ENCODE data around the gene MAL.
"Not testable (repeated sequence)": the region's sequence is repeated elsewhere in the genome, so short reads cannot be mapped to it uniquely, and the experiment has no call there.

The MAL gene

DNA sequence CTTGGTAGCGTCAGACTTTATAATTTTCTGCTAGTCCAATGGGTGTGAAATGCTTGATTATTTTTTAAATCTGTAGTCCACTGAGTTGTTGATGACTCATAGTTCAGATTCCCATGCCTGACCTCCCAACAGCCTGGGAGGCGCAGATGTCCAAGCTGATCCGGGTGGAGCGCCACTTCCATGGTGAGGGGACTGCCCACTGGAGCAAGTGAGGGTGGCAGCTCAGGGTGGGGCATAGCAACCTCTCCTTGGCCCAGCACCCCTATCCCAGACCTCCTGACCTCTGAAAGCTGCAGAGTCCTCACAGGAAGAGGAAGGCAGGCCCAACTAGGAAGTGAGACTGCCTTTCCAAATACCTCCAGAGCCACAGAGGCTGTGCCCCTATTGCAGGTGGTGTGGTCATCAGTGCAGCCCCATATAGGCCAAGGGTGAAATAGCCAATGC is 4.4 kb downstream of the MAL start:
- Histone ChIP-seq H3K9ac (ENCODE audit: low read depth, low read length) (no peak overlapping the region), H3K4me1 (ENCODE audit: control insufficient read depth, insufficient read depth, low read length) (peaks cover 3% of the 10 kb centered on the region), H3K4me3 (ENCODE audit: low read depth, low read length) (no peak overlapping the region), H3K27me3 (ENCODE audit: control insufficient read depth, insufficient read depth, low read length) (peaks cover 56% of the 10 kb centered on the region), H3K9me3 (ENCODE audit: control insufficient read depth, insufficient read depth, low read length) (no peaks in the 10 kb centered on the region), H3K36me3 (ENCODE audit: control insufficient read depth, insufficient read depth, low read length) (no peaks in the 10 kb centered on the region)

DNA sequence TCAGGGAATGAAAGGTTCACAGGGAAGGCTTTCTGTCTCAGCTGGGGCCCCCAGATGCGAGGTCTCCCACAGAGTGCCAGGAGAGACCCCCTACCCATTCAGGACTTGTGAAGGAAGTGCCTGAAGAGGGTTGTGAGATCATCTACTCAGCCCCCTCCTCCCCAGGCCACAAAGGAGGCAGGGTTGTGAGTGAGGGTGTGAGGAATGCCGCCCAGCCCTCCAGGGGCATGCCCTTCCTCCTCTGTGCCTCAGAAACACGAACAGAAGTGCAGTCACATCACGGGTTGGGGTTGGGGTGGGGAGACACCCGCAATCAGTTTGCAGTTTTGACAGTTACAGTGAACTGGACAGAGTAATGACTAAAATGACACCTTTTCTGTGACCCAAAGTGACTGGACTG is 5.0 kb downstream of the MAL start:
- Histone ChIP-seq H3K9me3 (ENCODE audit: control insufficient read depth, insufficient read depth, low read length) (no peaks in the 10 kb centered on the region), H3K4me1 (ENCODE audit: control insufficient read depth, insufficient read depth, low read length) (peaks cover 3% of the 10 kb centered on the region), H3K36me3 (ENCODE audit: control insufficient read depth, insufficient read depth, low read length) (no peaks in the 10 kb centered on the region), H3K27me3 (ENCODE audit: control insufficient read depth, insufficient read depth, low read length) (peaks cover 51% of the 10 kb centered on the region), H3K9ac (ENCODE audit: low read depth, low read length) (no peak overlapping the region), H3K4me3 (ENCODE audit: low read depth, low read length) (no peak overlapping the region)

DNA sequence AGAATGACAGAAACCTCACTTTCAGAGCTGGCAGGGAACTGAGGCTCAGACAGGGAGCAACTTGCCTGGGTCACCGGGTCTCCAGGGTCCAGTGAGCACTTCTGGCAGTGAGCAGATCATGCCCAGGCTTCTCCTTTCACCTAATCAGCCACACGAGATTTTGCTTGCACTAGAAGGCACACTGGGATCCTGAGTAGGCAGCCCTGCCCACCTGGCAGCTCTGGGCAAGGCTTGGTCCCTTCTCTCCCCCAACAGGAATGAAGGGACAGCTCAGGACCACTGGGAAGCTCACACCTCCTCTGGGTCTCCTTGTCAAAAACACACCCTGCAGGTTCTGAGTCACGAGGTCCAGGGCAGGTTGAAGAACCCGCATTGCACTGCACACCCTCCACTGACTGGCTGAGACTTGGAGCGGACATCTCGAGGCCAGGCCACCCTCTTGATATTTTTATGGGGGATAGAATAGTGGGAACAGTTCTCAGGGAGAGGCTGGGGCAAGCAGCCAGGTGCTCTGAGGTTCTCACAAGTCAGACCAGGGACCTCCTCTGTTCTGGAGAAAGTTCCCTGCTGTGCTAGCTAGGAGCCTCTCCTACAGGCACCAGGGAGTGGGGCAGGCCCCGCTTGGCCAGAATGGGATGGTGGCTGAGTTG is 5.7 kb downstream of the MAL start:
- H3K27me3 ChIP-seq (ENCODE audit: control insufficient read depth, insufficient read depth, low read length): peaks cover 45% of the 10 kb centered on the region
- H3K4me1 ChIP-seq (ENCODE audit: control insufficient read depth, insufficient read depth, low read length): peaks cover 3% of the 10 kb centered on the region
- H3K36me3 ChIP-seq (ENCODE audit: control insufficient read depth, insufficient read depth, low read length): no peaks in the 10 kb centered on the region
- H3K4me3 ChIP-seq (ENCODE audit: low read depth, low read length): no peak overlapping the region
- no peak overlapping the region for H3K9ac ChIP-seq (ENCODE audit: low read depth, low read length)
- H3K9me3 ChIP-seq (ENCODE audit: control insufficient read depth, insufficient read depth, low read length): no peaks in the 10 kb centered on the region

DNA sequence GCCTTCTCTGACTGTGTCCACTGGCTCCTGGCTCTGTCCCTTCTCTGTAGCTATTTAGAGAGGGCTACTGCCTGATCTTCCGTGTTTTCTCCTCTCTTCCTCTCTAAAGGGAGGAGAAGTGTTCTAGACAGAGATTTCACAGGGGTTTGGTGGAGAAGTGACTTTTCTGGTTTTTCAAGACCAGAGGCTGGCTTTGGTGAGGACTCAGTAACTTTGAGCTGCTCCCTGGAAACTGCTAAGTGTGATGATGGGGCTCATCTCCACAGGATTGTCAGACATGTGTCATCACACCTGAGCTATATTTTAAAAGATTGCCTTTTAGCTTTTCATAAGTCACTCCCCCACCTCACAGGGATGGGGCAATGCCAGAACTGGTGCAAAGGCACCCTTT is 6.2 kb downstream of the MAL start:
- peaks cover 40% of the 10 kb centered on the region for H3K27me3 ChIP-seq (ENCODE audit: control insufficient read depth, insufficient read depth, low read length)

DNA sequence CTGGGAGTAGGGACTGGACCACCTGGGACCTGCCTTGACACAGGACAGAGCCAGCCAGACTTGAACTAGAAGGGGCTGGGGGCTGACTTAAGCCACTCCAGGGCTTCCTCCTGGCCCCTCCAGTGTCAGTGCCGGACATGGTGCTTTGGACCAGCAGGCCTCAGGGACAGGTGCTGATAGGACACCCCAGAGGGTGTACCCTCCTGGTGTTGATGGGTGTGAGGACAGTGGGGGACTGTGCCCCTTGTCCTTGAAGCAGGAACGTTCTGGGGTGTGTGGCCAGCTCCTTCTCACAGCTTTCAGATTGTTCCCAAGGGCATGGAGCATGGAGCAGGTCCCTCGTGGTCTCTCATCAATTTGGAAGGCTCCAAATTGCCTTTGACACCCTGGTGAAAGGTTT is 6.8 kb downstream of the MAL start:
- Histone ChIP-seq H3K27me3 (ENCODE audit: control insufficient read depth, insufficient read depth, low read length) (peaks cover 34% of the 10 kb centered on the region), H3K4me1 (ENCODE audit: control insufficient read depth, insufficient read depth, low read length) (peaks cover 3% of the 10 kb centered on the region), H3K9me3 (ENCODE audit: control insufficient read depth, insufficient read depth, low read length) (no peaks in the 10 kb centered on the region), H3K9ac (ENCODE audit: low read depth, low read length) (no peak overlapping the region), H3K36me3 (ENCODE audit: control insufficient read depth, insufficient read depth, low read length) (no peaks in the 10 kb centered on the region), H3K4me3 (ENCODE audit: low read depth, low read length) (no peak overlapping the region)

More for the DNA sequence above, 6.2 kb downstream of the MAL start:
- H3K36me3 ChIP-seq (ENCODE audit: control insufficient read depth, insufficient read depth, low read length): no peaks in the 10 kb centered on the region
- H3K4me3 ChIP-seq (ENCODE audit: low read depth, low read length): no peak overlapping the region
- no peak overlapping the region for H3K9ac ChIP-seq (ENCODE audit: low read depth, low read length)
- no peaks in the 10 kb centered on the region for H3K9me3 ChIP-seq (ENCODE audit: control insufficient read depth, insufficient read depth, low read length)
- H3K4me1 ChIP-seq (ENCODE audit: control insufficient read depth, insufficient read depth, low read length): peaks cover 3% of the 10 kb centered on the region

DNA sequence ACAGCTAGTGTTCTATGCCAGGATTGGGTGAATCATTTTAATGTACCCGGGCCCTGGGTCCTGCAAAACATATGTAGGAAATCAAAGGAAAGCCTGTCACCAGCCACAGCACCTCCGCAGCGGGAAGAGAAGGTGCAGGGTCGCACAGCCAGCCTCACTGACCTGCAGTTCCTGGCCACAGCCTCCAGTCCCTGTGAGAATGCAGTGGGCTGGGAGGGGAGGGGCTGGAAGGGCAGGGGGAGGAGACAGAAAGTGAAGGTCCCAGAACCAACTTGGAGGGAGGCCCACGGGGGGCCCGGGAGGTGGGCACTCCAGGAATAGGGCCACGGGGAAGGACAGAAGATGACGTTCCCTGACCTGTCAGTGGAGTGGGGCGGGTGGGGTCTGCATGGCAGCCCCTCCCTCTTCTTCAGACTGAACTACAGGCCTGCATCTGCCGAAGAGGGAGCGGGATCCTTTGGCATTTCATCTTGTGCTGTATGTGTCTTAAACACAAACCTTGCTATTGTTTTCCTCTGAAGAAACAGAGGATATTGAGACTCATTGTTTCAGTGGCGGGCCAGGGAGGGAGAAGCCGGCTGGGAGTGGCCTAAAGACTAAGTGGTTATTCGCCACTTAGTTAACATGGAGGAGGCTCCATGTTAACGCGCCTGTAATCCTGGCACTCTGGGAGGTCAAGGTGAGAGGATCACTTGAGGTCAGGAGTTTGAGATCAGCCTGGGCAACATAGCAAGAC is 7.5 kb downstream of the MAL start:
- Histone ChIP-seq H3K36me3 (ENCODE audit: control insufficient read depth, insufficient read depth, low read length) (no peaks in the 10 kb centered on the region), H3K27me3 (ENCODE audit: control insufficient read depth, insufficient read depth, low read length) (peaks cover 27% of the 10 kb centered on the region)

DNA sequence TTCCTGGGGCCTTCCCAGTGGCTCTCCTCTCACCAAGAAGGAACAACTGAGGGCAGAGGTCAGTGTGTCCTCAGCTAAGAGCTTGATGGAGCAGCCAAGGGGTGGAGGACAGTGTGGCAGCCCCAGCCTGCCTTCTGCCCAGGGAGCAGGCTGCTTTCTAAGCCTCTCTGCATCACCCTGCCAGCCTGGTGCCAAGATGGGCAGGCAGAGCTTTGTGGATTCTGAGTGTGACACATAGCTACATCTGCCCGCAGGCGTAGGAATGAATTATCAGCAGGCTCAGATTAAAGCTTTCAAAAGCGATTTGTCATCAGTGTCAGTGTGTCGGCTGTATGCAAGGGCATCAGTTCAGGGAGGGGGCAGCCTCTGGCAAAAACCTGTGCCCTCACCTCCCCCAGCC is 8.7 kb downstream of the MAL start:
- Histone ChIP-seq H3K9me3 (ENCODE audit: control insufficient read depth, insufficient read depth, low read length) (no peaks in the 10 kb centered on the region), H3K36me3 (ENCODE audit: control insufficient read depth, insufficient read depth, low read length) (no peaks in the 10 kb centered on the region), H3K27me3 (ENCODE audit: control insufficient read depth, insufficient read depth, low read length) (peaks cover 16% of the 10 kb centered on the region), H3K9ac (ENCODE audit: low read depth, low read length) (no peak overlapping the region), H3K4me1 (ENCODE audit: control insufficient read depth, insufficient read depth, low read length) (peaks cover 3% of the 10 kb centered on the region), H3K4me3 (ENCODE audit: low read depth, low read length) (no peak overlapping the region)

More for the DNA sequence above, 7.5 kb downstream of the MAL start:
- no peaks in the 10 kb centered on the region for H3K9me3 ChIP-seq (ENCODE audit: control insufficient read depth, insufficient read depth, low read length)
- no peak overlapping the region for H3K4me3 ChIP-seq (ENCODE audit: low read depth, low read length)
- peaks cover 3% of the 10 kb centered on the region for H3K4me1 ChIP-seq (ENCODE audit: control insufficient read depth, insufficient read depth, low read length)
- no peak overlapping the region for H3K9ac ChIP-seq (ENCODE audit: low read depth, low read length)

DNA sequence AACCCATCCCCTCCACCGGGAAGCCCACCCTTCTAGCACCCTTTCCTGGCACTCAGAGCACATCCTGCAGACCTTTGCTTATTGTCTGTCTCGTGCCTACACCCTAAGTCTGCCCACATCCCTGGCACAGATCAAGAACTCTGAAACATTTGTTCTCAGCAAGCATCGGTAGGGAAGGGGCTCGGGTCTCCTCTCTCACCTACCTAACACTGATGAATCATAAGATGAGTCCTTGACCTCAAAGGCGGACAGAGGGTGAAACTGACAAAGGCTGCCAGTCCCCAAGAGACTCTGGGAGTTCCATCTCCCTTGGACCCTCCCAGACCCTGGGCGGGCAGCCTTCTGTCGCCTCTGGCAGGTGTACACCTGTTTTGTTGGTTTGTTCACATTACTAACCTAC is 9.3 kb downstream of the MAL start:
- H3K27me3 ChIP-seq (ENCODE audit: control insufficient read depth, insufficient read depth, low read length): peaks cover 10% of the 10 kb centered on the region
- H3K9me3 ChIP-seq (ENCODE audit: control insufficient read depth, insufficient read depth, low read length): no peaks in the 10 kb centered on the region
- no peak overlapping the region for H3K9ac ChIP-seq (ENCODE audit: low read depth, low read length)
- H3K4me3 ChIP-seq (ENCODE audit: low read depth, low read length): no peak overlapping the region
- no peaks in the 10 kb centered on the region for H3K36me3 ChIP-seq (ENCODE audit: control insufficient read depth, insufficient read depth, low read length)
- H3K4me1 ChIP-seq (ENCODE audit: control insufficient read depth, insufficient read depth, low read length): peaks cover 3% of the 10 kb centered on the region

DNA sequence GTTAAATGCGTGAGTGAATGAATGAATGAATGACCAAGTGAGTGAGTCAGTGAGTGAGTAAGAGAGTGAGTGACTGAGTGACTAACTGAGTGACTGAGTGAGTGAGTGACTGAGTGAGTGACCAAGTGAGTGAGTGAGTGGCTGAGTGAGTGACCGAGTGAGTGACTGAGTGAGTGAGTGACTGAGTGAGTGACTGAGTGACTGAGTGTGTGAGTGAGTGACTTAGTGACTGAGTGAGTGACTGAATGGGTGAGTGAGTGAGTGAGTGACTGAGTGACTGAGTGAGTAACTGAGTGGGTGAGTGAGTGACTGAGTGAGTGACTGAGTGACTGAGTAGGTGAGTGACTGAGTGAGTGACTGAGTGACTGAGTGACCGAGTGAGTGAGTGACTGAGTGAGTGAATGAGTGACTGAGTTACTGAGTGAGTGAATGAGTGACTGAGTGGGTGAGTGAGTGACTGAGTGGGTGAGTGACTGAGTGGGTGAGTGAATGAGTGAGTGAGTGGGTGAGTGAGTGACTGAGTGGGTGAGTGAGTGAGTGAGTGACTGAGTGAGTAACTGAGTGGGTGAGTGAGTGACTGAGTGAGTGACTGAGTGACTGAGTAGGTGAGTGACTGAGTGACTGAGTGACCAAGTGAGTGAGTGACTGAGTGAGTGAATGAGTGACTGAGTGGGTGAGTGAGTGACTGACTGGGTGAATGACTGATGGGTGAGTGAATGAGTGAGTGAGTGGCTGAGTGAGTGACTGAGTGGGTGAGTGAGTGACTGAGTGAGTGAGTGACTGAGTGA is 11.3 kb downstream of the MAL start:
- peaks cover 6% of the 10 kb centered on the region for H3K27me3 ChIP-seq (ENCODE audit: control insufficient read depth, insufficient read depth, low read length)
- no peak overlapping the region for H3K9ac ChIP-seq (ENCODE audit: low read depth, low read length)
- H3K36me3 ChIP-seq (ENCODE audit: control insufficient read depth, insufficient read depth, low read length): no peaks in the 10 kb centered on the region
- no peaks in the 10 kb centered on the region for H3K9me3 ChIP-seq (ENCODE audit: control insufficient read depth, insufficient read depth, low read length)
- H3K4me1 ChIP-seq (ENCODE audit: control insufficient read depth, insufficient read depth, low read length): no peaks in the 10 kb centered on the region
- no peak overlapping the region for H3K4me3 ChIP-seq (ENCODE audit: low read depth, low read length)

DNA sequence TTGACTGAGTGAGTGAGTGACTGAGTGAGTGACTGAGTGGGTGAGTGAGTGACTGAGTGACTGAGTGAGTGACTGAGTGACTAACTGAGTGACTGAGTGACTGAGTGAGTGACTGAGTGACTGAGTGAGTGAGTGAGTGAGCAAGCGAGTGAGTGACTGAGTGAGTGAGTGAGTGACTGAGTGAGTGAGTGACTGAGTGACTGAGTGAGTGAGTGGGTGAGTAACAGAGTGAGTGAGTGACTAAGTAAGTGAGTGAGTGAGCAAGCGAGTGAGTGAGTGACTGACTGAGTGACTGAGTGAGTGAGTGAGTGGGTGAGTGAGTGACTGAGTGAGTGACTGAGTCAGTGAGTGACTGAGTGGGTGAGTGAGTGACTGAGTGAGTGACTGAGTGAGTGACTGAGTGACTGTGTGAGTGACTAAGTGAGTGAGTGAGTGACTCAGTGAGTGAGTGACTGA is 11.9 kb downstream of the MAL start:
- H3K4me3 ChIP-seq (ENCODE audit: low read depth, low read length): no peak overlapping the region
- H3K9ac ChIP-seq (ENCODE audit: low read depth, low read length): no peak overlapping the region
- peaks cover 2% of the 10 kb centered on the region for H3K27me3 ChIP-seq (ENCODE audit: control insufficient read depth, insufficient read depth, low read length)
- no peaks in the 10 kb centered on the region for H3K4me1 ChIP-seq (ENCODE audit: control insufficient read depth, insufficient read depth, low read length)
- no peaks in the 10 kb centered on the region for H3K36me3 ChIP-seq (ENCODE audit: control insufficient read depth, insufficient read depth, low read length)
- no peaks in the 10 kb centered on the region for H3K9me3 ChIP-seq (ENCODE audit: control insufficient read depth, insufficient read depth, low read length)

DNA sequence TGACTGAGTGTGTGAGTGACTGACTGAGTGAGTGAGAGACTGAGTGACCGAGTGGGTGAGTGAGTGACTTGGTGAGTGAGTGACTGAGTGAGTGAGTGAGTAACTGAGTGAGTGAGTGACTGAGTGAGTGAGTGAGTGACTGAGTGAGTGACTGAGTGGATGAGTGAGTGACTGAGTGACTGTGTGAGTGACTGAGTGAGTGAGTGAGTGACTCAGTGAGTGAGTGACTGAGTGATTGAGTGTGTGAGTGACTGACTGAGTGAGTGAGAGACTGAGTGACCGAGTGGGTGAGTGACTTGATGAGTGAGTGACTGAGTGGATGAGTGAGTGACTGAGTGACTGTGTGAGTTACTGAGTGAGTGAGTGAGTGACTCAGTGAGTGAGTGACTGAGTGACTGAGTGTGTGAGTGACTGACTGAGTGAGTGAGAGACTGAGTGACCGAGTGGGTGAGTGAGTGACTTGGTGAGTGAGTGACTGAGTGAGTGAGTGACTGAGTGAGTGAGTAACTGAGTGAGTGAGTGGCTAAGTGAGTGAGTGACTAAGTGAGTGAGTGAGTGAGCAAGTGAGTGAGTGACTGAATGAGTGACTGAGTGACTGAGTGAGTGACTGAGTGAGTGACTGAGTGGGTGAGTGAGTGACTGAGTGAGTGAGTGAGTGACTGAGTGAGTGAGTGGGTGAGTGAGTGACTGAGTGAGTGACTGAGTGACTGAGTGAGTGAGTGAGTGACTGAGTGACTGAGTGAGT is 12.5 kb downstream of the MAL start:
- not testable (repeated sequence) for H3K4me3 ChIP-seq (ENCODE audit: low read depth, low read length)

More for the DNA sequence above, 12.5 kb downstream of the MAL start:
- not testable (repeated sequence) for H3K9ac ChIP-seq (ENCODE audit: low read depth, low read length); H3K9me3 ChIP-seq (ENCODE audit: control insufficient read depth, insufficient read depth, low read length); H3K27me3 ChIP-seq (ENCODE audit: control insufficient read depth, insufficient read depth, low read length); H3K36me3 ChIP-seq (ENCODE audit: control insufficient read depth, insufficient read depth, low read length); H3K4me1 ChIP-seq (ENCODE audit: control insufficient read depth, insufficient read depth, low read length)
